Esophagus squamous epithelium (tissue), 5 donors: ENCODE measurements around the gene PLEKHA8. TPM values are rescaled to one million over a fixed set of nuclear protein-coding genes. Genes with fewer than 3 reads are reported as not detected.

Source experiments
- DNase-seq: peaks from one replicate; lab custom pipeline; 2025; lab: John Stamatoyannopoulos, UW
- H3K27ac ChIP-seq, 4 donors: fragments of 200-600 bp; sonication (generic); one replicate each; pipeline ENCODE4 v1.5.1; 2016 to 2019; ENCODE audit warnings: mild to moderate bottlenecking in 1 of 4
- H3K27me3 ChIP-seq, 4 donors: fragments of 200-600 bp; sonication (generic); 1 replicate in 3 of 4; 2 replicates in 1 of 4; pipeline versions ENCODE4 v1.5.1 to v1.6.0; 2017 to 2021; ENCODE audit warnings: antibody characterized with exemption in 1 of 4
- H3K36me3 ChIP-seq, 3 donors: fragments of 200-600 bp; sonication (generic); one replicate each; pipeline ENCODE4 v1.5.1; 2016 to 2019
- H3K4me1 ChIP-seq, 3 donors: fragments of 200-600 bp; sonication (generic); one replicate each; pipeline ENCODE4 v1.5.1; 2017 to 2019
- H3K4me3 ChIP-seq, 4 donors: fragments of 200-600 bp; sonication (generic); 1 replicate in 3 of 4; 2 replicates in 1 of 4; pipeline ENCODE4 v1.5.1; 2016 to 2019; ENCODE audit warnings: mild to moderate bottlenecking in 2 of 4, moderate library complexity in 1 of 4
- H3K9me3 ChIP-seq, 3 donors: fragments of 200-600 bp; sonication (generic); one replicate each; pipeline ENCODE4 v1.5.1; 2016 to 2019
- CTCF ChIP-seq, 6 experiments: fragments of 450-650 bp in 4 of 6; fragments of 200-600 bp in 2 of 6; sonication (generic) in 2 of 6; IDR thresholded peaks; one replicate each; pipeline ENCODE4 v1.5.1; 2016 to 2019; ENCODE audit warnings: antibody characterized with exemption in 6 of 6, mild to moderate bottlenecking in 4 of 6, moderate library complexity in 4 of 6
- POLR2A ChIP-seq, 4 donors: fragments of 450-650 bp; IDR thresholded peaks; one replicate each; pipeline ENCODE4 v1.6.1; 2017; ENCODE audit warnings: antibody characterized with exemption in 4 of 4, mild to moderate bottlenecking in 4 of 4, moderate library complexity in 3 of 4
- WGBS, 2 donors: methylation state at CpG; one replicate each; pipeline ENCODE4 v1.1.5; 2018; 5-methylcytosine and 5-hydroxymethylcytosine counted together
- intact Hi-C: fragments of 100-400 bp; cut with DNase I; formaldehyde crosslinking; loops from one replicate; pipeline ENCODE4 v1.15.0; 2022
- total RNA-seq, 4 donors: library from RNA; depleted of rRNA; stranded (reverse); fragments of >200 nt; gene quantifications; one replicate each; pipeline ENCODE4 v1.1.0, GENCODE V29; 2016
- donor health status: DM: yes; HTN: yes; CAD: no.

PLEKHA8 gene
- total RNA-seq, 4 donors from 2014 or later = 5.1 to 10.5 (median 5.9) TPM

GRCh38 chr7:30080818-30081217, 52.6 kb downstream of the PLEKHA8 start:
- 97 to 98% methylated on average over 3 of the region's 3 CpGs for WGBS, 2 donors
- Histone ChIP-seq H3K9me3 (no peaks in the 10 kb centered on the region), H3K27ac (no peak overlapping the region), H3K4me3 (no peak overlapping the region), H3K4me1 (no peaks in the 10 kb centered on the region), H3K36me3 (peaks cover 0 to 28% (median 0%) of the 10 kb centered on the region in 3 donors), H3K27me3 (no peaks in the 10 kb centered on the region)
- intact Hi-C loops = no loop called here
- TF ChIP-seq POLR2A (IDR thresholded peaks at IDR 0.05) = no peak
- DNase-seq = no peak

- Histone ChIP-seq H3K27ac (no peak overlapping the region), H3K9me3 (no peaks in the 10 kb centered on the region), H3K4me3 (no peak overlapping the region), H3K36me3 (peaks cover 0 to 33% (median 0%) of the 10 kb centered on the region in 3 donors), H3K27me3 (no peaks in the 10 kb centered on the region), H3K4me1 (no peaks in the 10 kb centered on the region)
- intact Hi-C loops = no loop called here
- WGBS, 2 donors = 93 to 94% methylated on average over 3 of the region's 3 CpGs
- TF ChIP-seq CTCF (IDR thresholded peaks at IDR 0.05) (no peak), POLR2A (IDR thresholded peaks at IDR 0.05) (no peak)
- DNase-seq = no peak
Observed at GRCh38 chr7:30082686-30083085, 54.5 kb downstream of the PLEKHA8 start.

GRCh38 chr7:30083334-30083733, 55.1 kb downstream of the PLEKHA8 start:
- Histone ChIP-seq H3K4me1 (no peaks in the 10 kb centered on the region), H3K36me3 (peaks cover 0 to 30% (median 0%) of the 10 kb centered on the region in 3 donors), H3K27me3 (no peaks in the 10 kb centered on the region), H3K4me3 (no peak overlapping the region), H3K9me3 (no peaks in the 10 kb centered on the region), H3K27ac (no peak overlapping the region)
- WGBS, 2 donors = 50 to 55% methylated on average over 1 of the region's 1 CpG
- intact Hi-C loops = no loop called here
- TF ChIP-seq CTCF (IDR thresholded peaks at IDR 0.05) = no peak
- TF ChIP-seq POLR2A (IDR thresholded peaks at IDR 0.05) = no peak
- no peak for DNase-seq

- Histone ChIP-seq H3K27ac (no peak overlapping the region), H3K27me3 (no peaks in the 10 kb centered on the region), H3K36me3 (peaks cover 0 to 22% (median 0%) of the 10 kb centered on the region in 3 donors), H3K4me1 (no peaks in the 10 kb centered on the region), H3K9me3 (no peaks in the 10 kb centered on the region), H3K4me3 (no peak overlapping the region)
- intact Hi-C loops = no loop called here
- DNase-seq = no peak
- 88 to 89% methylated on average over 3 of the region's 3 CpGs for WGBS, 2 donors
- TF ChIP-seq POLR2A (IDR thresholded peaks at IDR 0.05) (no peak), CTCF (IDR thresholded peaks at IDR 0.05) (no peak)
Observed at GRCh38 chr7:30084212-30084611, 56.0 kb downstream of the PLEKHA8 start.

- no peak for DNase-seq
- TF ChIP-seq POLR2A (IDR thresholded peaks at IDR 0.05) = no peak
- no peak for TF ChIP-seq CTCF (IDR thresholded peaks at IDR 0.05)
- intact Hi-C loops = no loop called here
Observed at GRCh38 chr7:30086529-30086928, 58.3 kb downstream of the PLEKHA8 start.

GRCh38 chr7:30087371-30087770, 59.2 kb downstream of the PLEKHA8 start:
- no peak for TF ChIP-seq POLR2A (IDR thresholded peaks at IDR 0.05)
- no peak for TF ChIP-seq CTCF (IDR thresholded peaks at IDR 0.05)
- no peak overlapping the region for H3K27ac ChIP-seq
- peaks cover 0 to 4% (median 0%) of the 10 kb centered on the region in 3 donors for H3K36me3 ChIP-seq
- DNase-seq = no peak
- H3K27me3 ChIP-seq = no peaks in the 10 kb centered on the region
- intact Hi-C loops = no loop called here
- no peaks in the 10 kb centered on the region for H3K9me3 ChIP-seq
- no peaks in the 10 kb centered on the region for H3K4me1 ChIP-seq
- no peak overlapping the region for H3K4me3 ChIP-seq

More at GRCh38 chr7:30086529-30086928, 58.3 kb downstream of the PLEKHA8 start:
- Histone ChIP-seq H3K4me1 (no peaks in the 10 kb centered on the region), H3K27ac (no peak overlapping the region), H3K4me3 (no peak overlapping the region), H3K36me3 (peaks cover 0 to 4% (median 0%) of the 10 kb centered on the region in 3 donors), H3K9me3 (no peaks in the 10 kb centered on the region), H3K27me3 (no peaks in the 10 kb centered on the region)
